Tibial nerve (tissue), 4 donors: ENCODE data around the gene CIPC. TPM values are rescaled to one million over a fixed set of nuclear protein-coding genes. Genes with fewer than 3 reads are reported as not detected.

ENCODE experiments used
- DNase-seq, 2 donors: peaks; one replicate each; pipeline ENCODE4 v3.0.0-alpha.2; 2019; ENCODE audit warnings: low spot score in 2 of 2
- H3K27ac ChIP-seq, 4 donors: fragments of 200-600 bp; sonication (generic) in 3 of 4; one replicate each; pipeline ENCODE4 v1.5.1; 2017 to 2019; ENCODE audit warnings: mild to moderate bottlenecking in 1 of 4
- H3K27me3 ChIP-seq, 2 donors: fragments of 200-600 bp; sonication (generic) in 1 of 2; one replicate each; pipeline versions ENCODE4 v1.5.1 to v1.6.0; 2017 to 2019
- H3K36me3 ChIP-seq, 3 donors: fragments of 200-600 bp; sonication (generic); one replicate each; pipeline ENCODE4 v1.5.1; 2018 to 2019
- H3K4me1 ChIP-seq, 4 donors: fragments of 200-600 bp; sonication (generic) in 3 of 4; one replicate each; pipeline ENCODE4 v1.5.1; 2017 to 2019
- H3K4me3 ChIP-seq, 4 donors: fragments of 200-600 bp; sonication (generic) in 3 of 4; one replicate each; pipeline ENCODE4 v1.5.1; 2017 to 2019; ENCODE audit warnings: mild to moderate bottlenecking in 1 of 4, moderate library complexity in 1 of 4
- H3K9me3 ChIP-seq, 4 donors: fragments of 200-600 bp; sonication (generic) in 3 of 4; one replicate each; pipeline ENCODE4 v1.5.1; 2017 to 2019
- CTCF ChIP-seq, 5 experiments: fragments of 200-600 bp in 3 of 5; fragments of 450-650 bp in 2 of 5; sonication (generic) in 3 of 5; IDR thresholded peaks; one replicate each; pipeline ENCODE4 v1.5.1; 2016 to 2019; ENCODE audit warnings: antibody characterized with exemption in 5 of 5, mild to moderate bottlenecking in 3 of 5, moderate library complexity in 2 of 5
- EP300 ChIP-seq, 2 donors: sonication (generic); formaldehyde crosslinking; IDR thresholded peaks; one replicate each; pipeline ENCODE4 v1.6.1; 2017; ENCODE audit warnings: antibody characterized with exemption in 2 of 2, mild to moderate bottlenecking in 1 of 2
- POLR2A ChIP-seq, 2 donors: fragments of 450-650 bp; IDR thresholded peaks; one replicate each; pipeline ENCODE4 v1.6.1; 2017; ENCODE audit warnings: antibody characterized with exemption in 2 of 2, mild to moderate bottlenecking in 2 of 2, moderate library complexity in 2 of 2
- WGBS, 2 donors: methylation state at CpG; one replicate each; pipeline ENCODE4 v1.1.5; 2018; 5-methylcytosine and 5-hydroxymethylcytosine counted together
- total RNA-seq, 4 donors: library from RNA; depleted of rRNA; stranded (reverse); fragments of >200 nt; gene quantifications; one replicate each; pipeline ENCODE4 v1.1.0, GENCODE V29; 2016

Gene CIPC
- total RNA-seq, 4 donors from 2014 or later = 38.1 to 76.7 (median 41.5) TPM

- 6 to 10% methylated on average over 10 of the region's 10 CpGs for WGBS, 2 donors
- Histone ChIP-seq H3K36me3 (no peaks in the 10 kb centered on the region), H3K27ac (no peak overlapping the region), H3K27me3 (peaks cover 0 to 63% of the 10 kb centered on the region in 2 donors), H3K9me3 (peaks cover 0 to 4% (median 0%) of the 10 kb centered on the region in 4 donors), H3K4me3 (no peak overlapping the region), H3K4me1 (peaks cover 0 to 9% (median 3%) of the 10 kb centered on the region in 4 donors)
- DNase-seq = no peak
- TF ChIP-seq CTCF (IDR thresholded peaks at IDR 0.05) = no peak
- no peak for TF ChIP-seq EP300 (IDR thresholded peaks at IDR 0.05)
- TF ChIP-seq POLR2A (IDR thresholded peaks at IDR 0.05) = no peak
Observed at GRCh38 chr14:77145975-77146740, 48.1 kb downstream of the CIPC start.

- H3K4me3 ChIP-seq = no peak overlapping the region
- H3K36me3 ChIP-seq = no peaks in the 10 kb centered on the region
- peaks cover 0 to 57% of the 10 kb centered on the region in 2 donors for H3K27me3 ChIP-seq
- no peaks in the 10 kb centered on the region for H3K4me1 ChIP-seq
- TF ChIP-seq POLR2A (IDR thresholded peaks at IDR 0.05) = no peak
- no peak for TF ChIP-seq CTCF (IDR thresholded peaks at IDR 0.05)
- 65 to 75% methylated on average over 8 of the region's 8 CpGs for WGBS, 2 donors
- no peak for DNase-seq
- H3K27ac ChIP-seq = no peak overlapping the region
- H3K9me3 ChIP-seq = peaks cover 0 to 4% (median 0%) of the 10 kb centered on the region in 4 donors
Observed at GRCh38 chr14:77148510-77149231, 50.6 kb downstream of the CIPC start.

GRCh38 chr14:77151245-77151644 is 53.2 kb downstream of the CIPC start:
- Histone ChIP-seq H3K36me3 (no peaks in the 10 kb centered on the region), H3K4me3 (no peak overlapping the region), H3K4me1 (no peaks in the 10 kb centered on the region), H3K27ac (no peak overlapping the region), H3K9me3 (peaks cover 0 to 4% (median 0%) of the 10 kb centered on the region in 4 donors), H3K27me3 (peaks cover 0 to 50% of the 10 kb centered on the region in 2 donors)
- TF ChIP-seq POLR2A (IDR thresholded peaks at IDR 0.05) (no peak), CTCF (IDR thresholded peaks at IDR 0.05) (peak in 1 of 5 experiments; percentile 34), EP300 (IDR thresholded peaks at IDR 0.05) (no peak)
- 2 to 6% methylated on average over 5 of the region's 5 CpGs for WGBS, 2 donors
- DNase-seq = no peak

- H3K4me1 ChIP-seq = no peaks in the 10 kb centered on the region
- H3K27me3 ChIP-seq = peaks cover 0 to 50% of the 10 kb centered on the region in 2 donors
- no peak overlapping the region for H3K27ac ChIP-seq
- 36 to 60% methylated on average over 2 of the region's 2 CpGs for WGBS, 2 donors
- no peaks in the 10 kb centered on the region for H3K36me3 ChIP-seq
- TF ChIP-seq CTCF (IDR thresholded peaks at IDR 0.05) (no peak), EP300 (IDR thresholded peaks at IDR 0.05) (no peak), POLR2A (IDR thresholded peaks at IDR 0.05) (no peak)
- peaks cover 0 to 4% (median 0%) of the 10 kb centered on the region in 4 donors for H3K9me3 ChIP-seq
- DNase-seq = no peak
- no peak overlapping the region for H3K4me3 ChIP-seq
Observed at GRCh38 chr14:77151918-77152588, 54.0 kb downstream of the CIPC start.
